Body of pancreas (tissue), 4 donors: Measurements from ENCODE around the gene CAMK2B. TPM values are rescaled to one million over a fixed set of nuclear protein-coding genes. Genes with fewer than 3 reads are reported as not detected.

Experiments used
- ATAC-seq: fragments of 150-250 bp; one replicate; pipeline ENCODE4 v1.9.1; 2016
- DNase-seq, 4 donors: peaks; one replicate each; pipeline ENCODE4 v3.0.0-alpha.2; 2019
- H3K27ac ChIP-seq, 4 donors: fragments of 200-600 bp; sonication (generic); 1 replicate in 3 of 4; 2 replicates in 1 of 4; pipeline versions ENCODE4 v1.5.1 to v1.6.1; 2016 to 2019; ENCODE audit warnings: mild to moderate bottlenecking in 1 of 4, mixed read lengths in 1 of 4, moderate library complexity in 1 of 4
- H3K27me3 ChIP-seq, 2 donors: fragments of 200-600 bp; sonication (generic); one replicate each; pipeline ENCODE4 v1.6.0; 2016; ENCODE audit warnings: mild to moderate bottlenecking in 1 of 2
- H3K36me3 ChIP-seq, 2 donors: fragments of 200-600 bp; sonication (generic); replicated peaks in 1 of 2; 2 replicates each; pipeline ENCODE4 v1.5.1; 2016; ENCODE audit warnings: low read depth in 2 of 2; ENCODE audit not compliant: insufficient read depth in 1 of 2
- H3K4me1 ChIP-seq: fragments of 200-600 bp; sonication (generic); one replicate; pipeline ENCODE4 v1.6.0; 2016
- H3K4me3 ChIP-seq, 2 donors: fragments of 200-600 bp; sonication (generic); 1 replicate in 1 of 2; 2 replicates in 1 of 2; pipeline ENCODE4 v1.5.1; 2016 to 2019
- H3K9me3 ChIP-seq, 3 donors: fragments of 200-600 bp; sonication (generic); 1 replicate in 2 of 3; 2 replicates in 1 of 3; pipeline ENCODE4 v1.5.1; 2016
- POLR2A ChIP-seq, 3 donors: fragments of 450-650 bp; IDR thresholded peaks; one replicate each; pipeline ENCODE4 v1.6.1; 2016; ENCODE audit warnings: antibody characterized with exemption in 3 of 3, mild to moderate bottlenecking in 2 of 3
- WGBS, 2 donors: methylation state at CpG; one replicate each; pipeline ENCODE4 v1.1.5; 2017; 5-methylcytosine and 5-hydroxymethylcytosine counted together
- intact Hi-C: fragments of 100-400 bp; cut with DNase I; formaldehyde crosslinking; loops from one replicate; pipeline ENCODE4 v1.15.1; 2023
- total RNA-seq, 2 donors: library from RNA; depleted of rRNA; stranded (reverse); fragments of >200 nt; gene quantifications; one replicate each; pipeline ENCODE4 v1.1.0, GENCODE V29; 2016
- TF ChIP-seq, protein P1 (sequence below), 7 experiments: fragments of 450-650 bp in 4 of 7; fragments of 200-600 bp in 3 of 7; sonication (generic) in 3 of 7; IDR thresholded peaks; one replicate each; pipeline ENCODE4 v1.5.1; 2016 to 2019; ENCODE audit warnings: antibody characterized with exemption in 7 of 7

The CAMK2B gene
- total RNA-seq, 2 donors from 2014 or later, result 0.52 to 7.6 TPM

- DNase-seq (peak in 3 of 4 donors; percentile 4 to 7 (median 5)), ATAC-seq (peak; percentile 30)
- Histone ChIP-seq H3K27me3 (no peaks in the 10 kb centered on the region), H3K9me3 (no peaks in the 10 kb centered on the region), H3K4me3 (no peak overlapping the region), H3K36me3 (no peaks in the 10 kb centered on the region), H3K4me1 (no peaks in the 10 kb centered on the region), H3K27ac (no peak overlapping the region)
- 92 to 93% methylated on average over 16 to 24 of the region's 24 CpGs for WGBS, 2 donors
- TF ChIP-seq, protein P1, sequence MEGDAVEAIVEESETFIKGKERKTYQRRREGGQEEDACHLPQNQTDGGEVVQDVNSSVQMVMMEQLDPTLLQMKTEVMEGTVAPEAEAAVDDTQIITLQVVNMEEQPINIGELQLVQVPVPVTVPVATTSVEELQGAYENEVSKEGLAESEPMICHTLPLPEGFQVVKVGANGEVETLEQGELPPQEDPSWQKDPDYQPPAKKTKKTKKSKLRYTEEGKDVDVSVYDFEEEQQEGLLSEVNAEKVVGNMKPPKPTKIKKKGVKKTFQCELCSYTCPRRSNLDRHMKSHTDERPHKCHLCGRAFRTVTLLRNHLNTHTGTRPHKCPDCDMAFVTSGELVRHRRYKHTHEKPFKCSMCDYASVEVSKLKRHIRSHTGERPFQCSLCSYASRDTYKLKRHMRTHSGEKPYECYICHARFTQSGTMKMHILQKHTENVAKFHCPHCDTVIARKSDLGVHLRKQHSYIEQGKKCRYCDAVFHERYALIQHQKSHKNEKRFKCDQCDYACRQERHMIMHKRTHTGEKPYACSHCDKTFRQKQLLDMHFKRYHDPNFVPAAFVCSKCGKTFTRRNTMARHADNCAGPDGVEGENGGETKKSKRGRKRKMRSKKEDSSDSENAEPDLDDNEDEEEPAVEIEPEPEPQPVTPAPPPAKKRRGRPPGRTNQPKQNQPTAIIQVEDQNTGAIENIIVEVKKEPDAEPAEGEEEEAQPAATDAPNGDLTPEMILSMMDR (IDR thresholded peaks at IDR 0.05), result no peak
- TF ChIP-seq POLR2A (IDR thresholded peaks at IDR 0.05), result no peak
- intact Hi-C loops, result no loop called here
These were observed 35.8 kb downstream of the CAMK2B start for GRCh38 chr7:44289341-44290251.

DNA sequence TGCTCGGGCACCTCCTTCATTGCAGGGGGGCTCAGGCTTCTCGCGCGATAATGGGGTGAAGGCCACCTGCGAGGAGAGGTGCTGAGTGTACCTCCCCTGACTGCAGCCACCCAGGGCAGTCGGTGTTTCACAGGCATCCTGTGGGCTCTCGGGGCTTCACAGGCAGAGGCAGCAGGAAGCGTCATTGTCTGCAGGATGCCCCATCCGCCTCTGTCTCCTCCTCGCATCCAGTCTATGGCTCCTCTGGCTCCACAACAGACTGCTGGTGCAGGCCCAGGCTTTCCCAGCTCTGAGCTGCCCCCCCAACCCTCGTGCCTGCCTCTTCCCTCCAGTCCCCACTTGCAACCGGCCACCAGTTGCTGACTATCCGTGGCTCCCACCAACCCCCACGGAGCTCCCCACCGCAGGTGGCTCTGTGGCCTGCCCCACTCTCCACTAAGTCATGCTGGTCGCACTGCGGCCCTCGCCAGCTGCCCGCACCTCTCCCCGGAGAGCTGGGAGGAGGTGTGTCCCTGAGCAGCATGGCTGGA, 36.5 kb downstream of the CAMK2B start:
- TF ChIP-seq, protein P1 (IDR thresholded peaks at IDR 0.05), result no peak
- TF ChIP-seq POLR2A (IDR thresholded peaks at IDR 0.05), result no peak
- ATAC-seq, result no peak
- H3K4me1 ChIP-seq, result no peaks in the 10 kb centered on the region
- DNase-seq, result peak in 3 of 4 donors; percentile 4 to 6 (median 6)
- H3K36me3 ChIP-seq, result no peaks in the 10 kb centered on the region
- H3K4me3 ChIP-seq, result no peak overlapping the region
- 84 to 88% methylated on average over 11 to 20 of the region's 20 CpGs for WGBS, 2 donors
- intact Hi-C loops, result no loop called here
- H3K27ac ChIP-seq, result no peak overlapping the region
- H3K9me3 ChIP-seq, result no peaks in the 10 kb centered on the region
- H3K27me3 ChIP-seq, result no peaks in the 10 kb centered on the region

- WGBS, 2 donors, result 84 to 93% methylated on average over 6 to 9 of the region's 9 CpGs
- intact Hi-C loops, result no loop called here
- no peaks in the 10 kb centered on the region for H3K27me3 ChIP-seq
- no peaks in the 10 kb centered on the region for H3K36me3 ChIP-seq
- no peaks in the 10 kb centered on the region for H3K9me3 ChIP-seq
- ATAC-seq, result no peak
- H3K27ac ChIP-seq, result no peak overlapping the region
- no peaks in the 10 kb centered on the region for H3K4me1 ChIP-seq
- no peak overlapping the region for H3K4me3 ChIP-seq
- DNase-seq, result peak in 1 of 4 donors; percentile 7
- TF ChIP-seq POLR2A (IDR thresholded peaks at IDR 0.05), result no peak
- TF ChIP-seq, protein P1 (IDR thresholded peaks at IDR 0.05), result no peak
These were observed 37.1 kb downstream of the CAMK2B start for GRCh38 chr7:44288381-44288685.

DNA sequence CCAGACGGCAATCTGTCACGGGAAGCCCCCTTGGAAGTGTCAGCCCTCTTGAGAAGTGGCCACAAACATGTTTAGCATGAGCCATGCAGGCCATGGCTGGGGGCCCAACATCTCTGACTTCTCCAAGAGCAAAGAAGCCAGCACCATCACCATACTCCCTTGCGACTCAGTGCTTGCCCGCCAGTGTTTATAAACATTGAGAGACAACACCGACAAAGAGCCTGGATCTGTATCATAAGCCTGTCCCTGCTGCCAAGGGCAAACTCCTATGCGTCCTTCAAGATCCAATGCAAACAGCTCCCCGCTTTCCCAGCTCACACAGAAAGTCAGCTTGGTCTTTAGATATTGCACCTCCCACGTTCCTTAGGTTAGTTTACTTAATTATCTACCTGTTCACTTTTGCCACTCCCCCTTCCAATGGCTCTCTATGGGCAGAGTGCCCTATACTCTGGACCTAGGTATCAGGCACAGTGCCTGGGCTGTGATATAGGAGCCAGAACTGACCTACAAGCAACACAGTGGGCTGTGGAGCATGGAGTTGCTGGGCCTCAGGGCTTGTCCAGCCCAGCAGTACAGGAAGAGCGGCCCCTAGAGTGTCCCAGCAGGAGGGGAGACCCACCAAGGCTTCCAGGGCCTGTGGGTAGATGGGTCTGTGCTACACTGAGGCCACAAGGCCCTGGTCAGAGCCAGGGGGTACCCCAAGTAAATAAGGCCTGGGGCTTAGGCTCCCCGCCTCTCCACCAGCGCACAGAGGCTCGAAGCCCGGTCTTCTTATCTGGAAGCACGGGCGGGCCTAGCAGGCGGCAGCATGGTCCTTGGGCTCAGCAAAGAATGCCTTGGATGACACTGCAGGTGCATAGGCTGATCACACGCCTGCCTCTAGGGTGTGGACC, 37.7 kb downstream of the CAMK2B start:
- TF ChIP-seq, protein P1 (IDR thresholded peaks at IDR 0.05), result no peak
- DNase-seq, result peak in 3 of 4 donors; percentile 2 to 7 (median 2)
- H3K4me3 ChIP-seq, result no peak overlapping the region
- no peak for ATAC-seq
- H3K27ac ChIP-seq, result no peak overlapping the region
- H3K36me3 ChIP-seq, result no peaks in the 10 kb centered on the region
- no peaks in the 10 kb centered on the region for H3K9me3 ChIP-seq
- intact Hi-C loops, result no loop called here
- H3K27me3 ChIP-seq, result no peaks in the 10 kb centered on the region
- WGBS, 2 donors, result 78 to 82% methylated on average over 14 to 17 of the region's 17 CpGs
- no peaks in the 10 kb centered on the region for H3K4me1 ChIP-seq
